Stomach smooth muscle (tissue), 2 donors: ENCODE measurements around the gene RTKN2.

Source experiments
- H3K27ac ChIP-seq: one replicate; pipeline ENCODE4 v1.7.0; 2013; ENCODE audit warnings: mild to moderate bottlenecking, low read length, inconsistent platforms
- H3K27me3 ChIP-seq, 2 donors: one replicate each; pipeline ENCODE4 v1.7.0; 2013; ENCODE audit warnings: low read length in 2 of 2; ENCODE audit not compliant: insufficient read depth in 2 of 2, control insufficient read depth in 1 of 2
- H3K36me3 ChIP-seq, 2 donors: one replicate each; pipeline ENCODE4 v1.7.0; 2013; ENCODE audit warnings: low read length in 2 of 2; ENCODE audit not compliant: control insufficient read depth in 2 of 2, insufficient read depth in 2 of 2
- H3K4me1 ChIP-seq: one replicate; pipeline ENCODE4 v1.7.0; 2013; ENCODE audit warnings: low read length; ENCODE audit not compliant: control insufficient read depth, insufficient read depth
- H3K4me3 ChIP-seq, 2 donors: one replicate each; pipeline ENCODE4 v1.7.0; 2013; ENCODE audit warnings: low read length in 2 of 2
- H3K9ac ChIP-seq, 2 donors: one replicate each; pipeline ENCODE4 v1.7.0; 2013; ENCODE audit warnings: low read length in 2 of 2, mild to moderate bottlenecking in 1 of 2
- H3K9me3 ChIP-seq, 2 donors: one replicate each; pipeline ENCODE4 v1.7.0; 2013; ENCODE audit warnings: low read length in 2 of 2; ENCODE audit not compliant: control insufficient read depth in 2 of 2
- donor health status: healthy.
- donor health status: Pancreatic carcinoma.

RTKN2 gene, protein sequence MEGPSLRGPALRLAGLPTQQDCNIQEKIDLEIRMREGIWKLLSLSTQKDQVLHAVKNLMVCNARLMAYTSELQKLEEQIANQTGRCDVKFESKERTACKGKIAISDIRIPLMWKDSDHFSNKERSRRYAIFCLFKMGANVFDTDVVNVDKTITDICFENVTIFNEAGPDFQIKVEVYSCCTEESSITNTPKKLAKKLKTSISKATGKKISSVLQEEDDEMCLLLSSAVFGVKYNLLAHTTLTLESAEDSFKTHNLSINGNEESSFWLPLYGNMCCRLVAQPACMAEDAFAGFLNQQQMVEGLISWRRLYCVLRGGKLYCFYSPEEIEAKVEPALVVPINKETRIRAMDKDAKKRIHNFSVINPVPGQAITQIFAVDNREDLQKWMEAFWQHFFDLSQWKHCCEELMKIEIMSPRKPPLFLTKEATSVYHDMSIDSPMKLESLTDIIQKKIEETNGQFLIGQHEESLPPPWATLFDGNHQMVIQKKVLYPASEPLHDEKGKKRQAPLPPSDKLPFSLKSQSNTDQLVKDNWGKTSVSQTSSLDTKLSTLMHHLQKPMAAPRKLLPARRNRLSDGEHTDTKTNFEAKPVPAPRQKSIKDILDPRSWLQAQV

GRCh38 chr10:62268399-62269114, at the start of gene RTKN2:
RTKN2 (minus strand) TSS chr10:62268844; CDS start chr10:62268610, 234 bp downstream.
- Histone ChIP-seq H3K4me1 (peaks cover 10% of the 10 kb centered on the region), H3K27me3 (peaks cover 6 to 10% of the 10 kb centered on the region in 2 donors), H3K27ac (no peak within 1 kb of the TSS), H3K4me3 (peak within 1 kb of the TSS; percentile 80 to 84), H3K36me3 (no peaks in the 10 kb centered on the region), H3K9ac (peak within 1 kb of the TSS; percentile 22 to 30), H3K9me3 (no peaks in the 10 kb centered on the region)

DNA sequence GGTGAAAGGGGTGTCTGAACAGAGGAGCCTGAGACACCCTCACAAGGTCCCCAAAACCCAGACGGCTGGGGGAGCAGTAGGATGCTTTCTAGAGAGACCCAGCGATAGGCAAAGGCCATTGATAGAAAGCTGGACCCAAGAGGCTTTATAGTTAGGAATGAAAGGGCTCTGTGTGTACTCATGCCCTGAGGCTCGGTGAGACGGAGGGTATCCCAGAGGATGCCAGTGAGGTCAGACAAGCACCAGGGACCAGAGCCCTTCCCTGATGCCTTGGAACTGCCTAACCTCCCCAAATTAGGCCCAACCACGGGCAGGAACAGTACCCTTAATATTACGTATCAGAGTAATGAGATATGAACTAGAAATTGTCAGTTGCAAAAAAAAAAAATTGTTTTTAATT, 48.6 kb upstream of the RTKN2 start:
- Histone ChIP-seq H3K27ac (no peak overlapping the region), H3K4me1 (no peaks in the 10 kb centered on the region), H3K4me3 (no peak overlapping the region), H3K9me3 (no peaks in the 10 kb centered on the region), H3K9ac (no peak overlapping the region), H3K36me3 (no peaks in the 10 kb centered on the region), H3K27me3 (no peaks in the 10 kb centered on the region)

- no peaks in the 10 kb centered on the region for H3K4me1 ChIP-seq
- no peak overlapping the region for H3K27ac ChIP-seq
Measured at GRCh38 chr10:62309254-62309653, 40.6 kb upstream of the RTKN2 start.

DNA sequence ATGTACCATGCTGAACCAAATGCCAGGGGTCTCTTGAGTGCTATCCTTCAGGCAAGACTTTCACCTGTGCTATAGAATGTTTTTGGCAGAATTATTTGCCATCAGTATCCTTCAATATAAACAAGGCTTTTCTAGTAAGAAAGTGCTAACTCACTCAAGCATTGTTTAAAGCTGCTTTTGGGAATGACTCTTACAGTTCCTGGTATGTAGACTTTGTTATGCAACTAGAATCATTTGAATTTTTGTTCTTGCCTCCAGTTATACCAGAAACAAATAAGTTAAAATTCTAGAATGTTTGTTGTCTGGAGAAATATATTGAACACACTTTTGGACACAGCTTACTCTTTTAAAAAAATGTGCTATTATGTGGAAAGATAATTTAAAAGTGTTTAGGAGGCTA, 39.5 kb upstream of the RTKN2 start:
- Histone ChIP-seq H3K9ac (no peak overlapping the region), H3K4me1 (no peaks in the 10 kb centered on the region), H3K36me3 (no peaks in the 10 kb centered on the region), H3K27me3 (no peaks in the 10 kb centered on the region), H3K4me3 (no peak overlapping the region), H3K9me3 (no peaks in the 10 kb centered on the region), H3K27ac (no peak overlapping the region)

More at GRCh38 chr10:62309254-62309653, 40.6 kb upstream of the RTKN2 start:
- Histone ChIP-seq H3K27me3 (no peaks in the 10 kb centered on the region), H3K36me3 (no peaks in the 10 kb centered on the region), H3K4me3 (no peak overlapping the region), H3K9me3 (no peaks in the 10 kb centered on the region), H3K9ac (no peak overlapping the region)

- H3K4me3 ChIP-seq, result no peak overlapping the region
- H3K27ac ChIP-seq, result no peak overlapping the region
- no peaks in the 10 kb centered on the region for H3K27me3 ChIP-seq
- no peaks in the 10 kb centered on the region for H3K4me1 ChIP-seq
- H3K36me3 ChIP-seq, result no peaks in the 10 kb centered on the region
- H3K9ac ChIP-seq, result no peak overlapping the region
- H3K9me3 ChIP-seq, result no peaks in the 10 kb centered on the region
Measured at GRCh38 chr10:62307635-62308034, 39.0 kb upstream of the RTKN2 start.

GRCh38 chr10:62306663-62307062, 38.0 kb upstream of the RTKN2 start:
- Histone ChIP-seq H3K9me3 (no peaks in the 10 kb centered on the region), H3K9ac (no peak overlapping the region), H3K4me3 (no peak overlapping the region), H3K36me3 (no peaks in the 10 kb centered on the region), H3K4me1 (no peaks in the 10 kb centered on the region), H3K27ac (no peak overlapping the region), H3K27me3 (no peaks in the 10 kb centered on the region)

- H3K9ac ChIP-seq, result no peak overlapping the region
- H3K4me3 ChIP-seq, result no peak overlapping the region
- no peaks in the 10 kb centered on the region for H3K36me3 ChIP-seq
- no peak overlapping the region for H3K27ac ChIP-seq
- H3K4me1 ChIP-seq, result no peaks in the 10 kb centered on the region
- H3K9me3 ChIP-seq, result no peaks in the 10 kb centered on the region
- H3K27me3 ChIP-seq, result no peaks in the 10 kb centered on the region
Measured at GRCh38 chr10:62305813-62306212, 37.2 kb upstream of the RTKN2 start.

- Histone ChIP-seq H3K36me3 (no peaks in the 10 kb centered on the region), H3K27ac (no peak overlapping the region), H3K9ac (no peak overlapping the region), H3K4me3 (no peak overlapping the region), H3K27me3 (no peaks in the 10 kb centered on the region), H3K4me1 (no peaks in the 10 kb centered on the region), H3K9me3 (no peaks in the 10 kb centered on the region)
Measured at GRCh38 chr10:62303922-62304321, 35.3 kb upstream of the RTKN2 start.

GRCh38 chr10:62302760-62303159, 34.1 kb upstream of the RTKN2 start:
- Histone ChIP-seq H3K27me3 (no peaks in the 10 kb centered on the region), H3K4me3 (no peak overlapping the region), H3K36me3 (no peaks in the 10 kb centered on the region), H3K9ac (no peak overlapping the region), H3K4me1 (no peaks in the 10 kb centered on the region), H3K9me3 (no peaks in the 10 kb centered on the region), H3K27ac (no peak overlapping the region)

DNA sequence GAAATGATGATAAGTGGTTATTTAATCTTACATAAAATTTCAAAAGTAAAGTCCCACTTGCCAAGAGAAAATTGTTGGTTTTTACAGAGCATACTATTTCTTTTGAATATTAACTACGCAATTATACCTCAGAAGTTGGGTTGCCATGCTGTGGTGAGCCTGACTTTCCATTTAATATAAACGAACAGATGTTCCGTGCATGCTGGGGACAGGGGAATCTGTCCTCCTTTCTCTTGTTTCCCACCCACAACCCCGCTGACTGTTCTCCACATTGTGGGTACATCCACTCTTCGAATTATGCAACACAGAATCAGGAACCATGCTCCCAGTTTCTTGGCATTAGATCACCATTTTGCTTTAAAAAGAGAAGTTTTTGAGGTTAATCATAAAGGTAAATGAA, 29.2 kb upstream of the RTKN2 start:
- no peak overlapping the region for H3K9ac ChIP-seq
- no peaks in the 10 kb centered on the region for H3K36me3 ChIP-seq
- no peaks in the 10 kb centered on the region for H3K4me1 ChIP-seq
- H3K27me3 ChIP-seq, result no peaks in the 10 kb centered on the region
- H3K4me3 ChIP-seq, result no peak overlapping the region
- no peaks in the 10 kb centered on the region for H3K9me3 ChIP-seq
- H3K27ac ChIP-seq, result no peak overlapping the region
